GM21360 (cell line): Measurements from ENCODE around the gene ITPRIP.

Experiments used
- ATAC-seq: cut with Tn5 transposase; IDR thresholded peaks from one replicate; pipeline ENCODE4 v1.9.1; 2021; ENCODE audit warnings: mild to moderate bottlenecking, moderate library complexity; ENCODE audit not compliant: unreplicated experiment

The ITPRIP gene

GRCh38 chr10:104342941-104343411 lies 4.7 kb upstream of the ITPRIP start:
- ATAC-seq, result no peak

DNA sequence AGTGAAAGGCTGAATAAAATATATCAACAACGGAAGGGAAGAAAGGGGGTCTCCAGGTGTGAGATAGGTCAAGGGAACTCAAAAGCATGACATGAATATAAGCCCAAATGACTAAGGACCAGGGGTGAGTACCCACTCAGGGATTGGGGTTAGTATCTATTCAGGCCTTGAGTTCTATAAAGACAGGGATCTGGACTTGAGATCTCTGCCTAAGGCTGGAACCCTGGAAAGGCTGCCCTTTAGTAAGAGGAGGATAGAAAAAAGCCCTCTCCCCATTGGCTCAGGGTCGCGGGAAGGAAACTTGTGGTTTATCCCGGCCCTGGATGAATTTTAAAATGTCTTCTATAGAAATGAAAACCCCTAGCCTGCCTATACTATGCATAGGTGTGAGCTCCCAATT lies 2.4 kb upstream of the ITPRIP start:
- ATAC-seq, result no peak

- ATAC-seq, result no peak
Measured at GRCh38 chr10:104340111-104340526, 1.9 kb upstream of the ITPRIP start.

GRCh38 chr10:104339469-104340110 lies 1.3 kb upstream of the ITPRIP start:
- ATAC-seq, result no peak

GRCh38 chr10:104337521-104337984 lies 712 bp downstream of the ITPRIP start:
- peak; percentile 46 for ATAC-seq

DNA sequence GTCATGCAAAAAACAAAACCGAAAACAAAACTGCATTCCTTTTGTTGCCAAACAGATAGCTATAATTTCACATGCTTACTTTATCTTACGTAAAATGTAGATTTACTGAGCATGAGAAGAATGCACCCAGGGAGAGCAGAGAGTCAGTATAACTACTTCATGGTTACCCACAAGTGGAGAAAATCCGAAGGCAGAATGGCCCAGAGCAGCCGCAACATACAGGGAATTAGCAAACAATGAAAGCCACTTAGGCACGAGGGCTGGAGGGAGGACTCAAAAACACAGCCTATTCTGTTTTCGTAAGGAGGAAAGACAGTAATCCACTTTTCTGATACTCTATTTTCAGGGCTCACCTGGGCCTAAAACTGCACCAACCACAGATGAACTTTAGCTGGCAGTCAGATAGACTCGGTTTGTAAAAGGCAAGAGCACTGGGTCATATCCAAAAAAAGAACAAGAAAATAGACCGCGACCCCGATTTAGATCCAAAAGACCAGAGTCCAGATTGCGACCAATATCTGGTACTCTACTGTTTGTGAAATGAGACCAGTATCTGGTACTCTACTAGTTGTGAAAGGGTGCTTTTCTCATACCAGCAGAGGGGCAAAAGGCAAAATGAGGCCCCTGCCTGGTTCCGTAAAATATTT lies 1.3 kb downstream of the ITPRIP start:
- ATAC-seq, result peak; percentile 27

- no peak for ATAC-seq
Measured at GRCh38 chr10:104334965-104335650, 3.2 kb downstream of the ITPRIP start.

GRCh38 chr10:104334561-104334960 lies 3.7 kb downstream of the ITPRIP start:
- no peak for ATAC-seq

GRCh38 chr10:104333728-104334373 lies 4.4 kb downstream of the ITPRIP start:
- ATAC-seq, result no peak

GRCh38 chr10:104333032-104333727 lies 5.1 kb downstream of the ITPRIP start:
- no peak for ATAC-seq

DNA sequence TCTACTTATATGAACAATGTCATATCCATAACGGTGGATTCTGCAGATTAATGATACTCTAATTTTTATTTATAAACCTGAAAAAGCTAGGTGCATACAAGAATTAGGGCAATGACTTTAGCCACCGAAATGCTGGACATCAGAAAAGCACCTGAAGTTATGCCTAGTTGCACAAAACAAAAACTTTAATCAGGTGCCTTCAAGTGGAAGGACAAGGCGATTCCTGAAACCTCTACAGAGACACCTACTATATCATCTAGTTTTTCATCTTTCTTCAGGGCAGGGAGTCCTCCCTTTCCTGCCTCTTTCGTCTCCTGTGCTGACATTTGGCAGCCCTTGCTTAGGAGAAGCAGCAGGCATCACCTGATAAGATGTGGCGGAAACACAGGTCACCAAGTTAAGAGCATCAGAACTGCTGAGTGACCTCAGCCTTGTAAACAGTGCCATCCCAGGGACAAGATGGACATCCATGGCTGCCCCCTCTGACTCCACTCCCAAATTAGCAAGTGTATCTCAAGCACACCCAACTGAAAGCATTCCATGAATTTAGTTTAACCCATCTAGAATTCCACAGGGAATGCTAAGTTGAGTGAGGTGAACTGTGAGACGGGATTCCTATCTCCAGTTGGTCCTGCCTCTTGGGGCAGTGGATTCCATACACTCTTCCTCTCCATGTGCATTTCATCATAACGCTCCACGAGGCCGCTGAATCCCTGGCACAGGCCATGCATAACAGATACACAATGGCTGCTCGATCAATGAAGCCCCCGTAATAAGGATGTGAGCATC lies 5.8 kb downstream of the ITPRIP start:
- no peak for ATAC-seq

- no peak for ATAC-seq
Measured at GRCh38 chr10:104331208-104331838, 6.9 kb downstream of the ITPRIP start.

GRCh38 chr10:104330168-104331110 lies 7.8 kb downstream of the ITPRIP start:
- no peak for ATAC-seq

DNA sequence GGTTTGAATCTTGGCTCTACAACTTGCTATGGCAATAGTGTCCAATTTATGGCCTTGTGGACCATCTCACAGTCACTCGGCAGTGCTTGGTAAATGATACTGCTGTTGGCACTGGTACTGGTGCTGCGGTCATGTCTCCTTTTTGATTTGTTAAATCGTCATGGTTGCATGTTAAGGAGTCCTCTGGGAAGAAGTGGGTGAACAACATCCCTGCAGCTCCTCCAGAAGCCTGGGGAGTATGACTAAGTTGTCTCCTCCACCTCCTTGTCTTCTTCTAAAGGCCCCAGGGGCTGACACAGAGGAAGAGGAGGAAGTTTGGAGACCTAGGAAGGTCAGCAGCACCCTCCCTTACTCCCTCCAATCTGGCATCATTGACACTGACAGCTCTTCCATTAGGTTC lies 8.5 kb downstream of the ITPRIP start:
- peak; percentile 3 for ATAC-seq

DNA sequence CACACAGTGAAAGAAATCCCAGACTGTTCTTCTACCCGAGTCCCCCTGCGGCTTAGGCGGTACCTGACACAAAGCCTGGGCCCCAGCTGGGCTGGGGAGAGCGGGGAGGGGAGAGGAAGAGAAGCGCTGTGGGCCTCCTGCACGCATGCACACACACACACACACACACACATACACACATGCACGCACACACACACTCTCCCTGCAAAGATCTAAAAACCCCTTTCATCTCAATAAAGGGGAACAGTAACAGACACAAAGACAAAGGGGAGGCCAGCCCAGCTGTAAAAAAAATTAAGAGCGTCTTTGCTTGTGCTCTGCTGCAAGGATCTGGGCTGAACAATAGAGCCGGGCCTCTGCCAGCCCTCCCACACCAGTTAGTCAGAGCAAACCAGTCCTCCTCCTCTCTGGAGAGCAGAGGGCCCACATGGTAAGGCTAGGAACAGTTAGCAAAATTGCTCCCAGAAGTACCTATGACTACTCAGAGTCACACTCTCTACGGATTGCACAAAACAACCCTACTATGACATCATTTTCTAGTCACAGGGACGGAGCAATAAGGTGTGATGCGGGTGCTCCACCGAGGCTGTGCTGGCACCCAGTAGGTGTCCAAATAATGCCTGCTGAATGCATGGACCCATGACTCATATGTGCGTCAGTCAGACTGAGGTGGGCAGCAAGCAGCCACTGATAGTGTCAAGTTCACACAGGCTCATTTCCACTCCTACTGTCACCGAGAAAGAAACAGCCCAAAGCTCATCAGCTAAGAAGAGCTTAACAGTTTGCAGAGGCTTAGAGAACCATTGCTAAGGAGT lies 9.2 kb downstream of the ITPRIP start:
- peak; percentile 52 for ATAC-seq

GRCh38 chr10:104328646-104328895 lies 9.7 kb downstream of the ITPRIP start:
- ATAC-seq, result no peak

DNA sequence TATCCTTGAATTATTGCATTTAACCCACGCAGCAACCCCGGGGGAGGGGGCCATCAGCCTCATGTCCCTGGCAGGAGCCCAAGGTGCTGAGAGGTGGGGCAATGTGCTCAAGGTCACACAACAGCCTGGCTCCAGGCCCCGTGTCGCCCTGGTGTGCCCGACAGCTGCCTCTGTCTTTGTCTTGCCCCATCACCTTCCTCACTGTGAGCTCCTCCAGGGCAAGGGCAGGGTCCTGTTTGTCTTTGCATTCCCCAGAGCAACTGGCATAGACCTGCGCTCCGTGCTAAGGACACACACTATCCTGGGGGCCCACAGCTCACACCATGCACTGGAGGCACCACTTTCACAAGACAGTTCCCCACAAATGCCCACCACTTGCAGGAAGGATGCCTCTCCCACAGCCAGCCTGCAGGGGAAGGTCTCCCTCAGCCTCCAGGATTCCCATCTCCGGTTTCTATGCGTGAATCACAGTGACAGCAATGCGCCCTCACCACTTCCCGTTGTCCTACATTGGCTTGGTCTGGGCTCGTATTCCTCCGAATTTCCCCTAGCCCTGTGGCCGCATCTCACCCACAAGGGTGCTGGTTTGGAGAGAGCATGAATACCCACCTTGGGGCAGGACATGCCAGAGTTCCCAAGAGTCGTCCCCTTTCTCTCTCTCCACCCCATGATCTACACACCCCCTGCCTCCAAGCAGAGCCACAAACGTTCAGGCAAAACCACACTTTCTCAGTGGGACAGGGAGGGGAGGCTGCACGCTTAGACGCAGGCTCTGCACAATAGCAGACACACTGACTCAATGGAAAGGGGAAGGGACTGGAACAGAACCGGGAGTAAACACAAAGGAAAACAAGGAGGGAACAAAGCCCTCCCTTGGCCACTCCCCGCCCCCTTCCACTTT lies 10.3 kb downstream of the ITPRIP start:
- ATAC-seq, result no peak
